ENCODE data around the gene XYLT1. TPM values are rescaled to one million over a fixed set of nuclear protein-coding genes. Genes with fewer than 3 reads are reported as not detected.

The XYLT1 gene
- total and polyA plus RNA-seq, 2 of the 8 experiments (the other 6 are each of a cell fraction or from before 2014, with no cell fraction given): 6.6 to 25.4 TPM

- Histone ChIP-seq H3K27ac (ENCODE audit: low read depth, low read length) (no peak overlapping the region), H3K18ac (ENCODE audit: extremely low read depth, low read length) (no peak overlapping the region), H3K9ac (replicated peaks in 1 of 4; ENCODE audit: extremely low read depth in 1 of 4, low read depth in 3 of 4, low read length in 3 of 4) (no peak overlapping the region), H3K14ac (ENCODE audit: insufficient read length) (no peak overlapping the region), H2BK20ac (ENCODE audit: low read length) (no peak overlapping the region), H2BK5ac (ENCODE audit: low read depth, low read length) (no peak overlapping the region), H4K5ac (ENCODE audit: insufficient read length, low read depth, low read length) (no peak overlapping the region), H2BK120ac (replicated peaks; ENCODE audit: low read depth, low read length) (no peak overlapping the region), H2BK15ac (ENCODE audit: low read length) (no peak overlapping the region), H4K91ac (replicated peaks; ENCODE audit: insufficient read length, low read length) (no peak overlapping the region), H3K79me2 (ENCODE audit: control insufficient read depth in 1 of 2, insufficient read depth in 2 of 2, low read length in 2 of 2) (no peaks in the 10 kb centered on the region), H3K4ac (replicated peaks; ENCODE audit: insufficient read length, low read depth, low read length) (no peak overlapping the region), H3K23me2 (ENCODE audit: low read depth, low read length) (no peaks in the 10 kb centered on the region), H3K9me3 (ENCODE audit: insufficient read depth in 2 of 2, low read depth in 1 of 2, low read length in 1 of 2) (no peaks in the 10 kb centered on the region), H3K36me3 (ENCODE audit: control insufficient read depth in 2 of 4, insufficient read depth in 4 of 4, low read length in 3 of 4) (no peaks in the 10 kb centered on the region), H4K20me1 (replicated peaks in 1 of 2; ENCODE audit: control insufficient read depth in 1 of 2, insufficient read depth in 2 of 2, low read length in 2 of 2) (peaks cover 0 to 2% of the 10 kb centered on the region in 2 experiments), H2BK12ac (ENCODE audit: low read depth, low read length) (no peak overlapping the region), H3K4me2 (ENCODE audit: insufficient read depth in 1 of 2, low read depth in 2 of 2, low read length in 2 of 2) (no peak overlapping the region), H3K79me1 (ENCODE audit: low read depth, low read length) (no peaks in the 10 kb centered on the region), H3K23ac (ENCODE audit: insufficient read length) (no peak overlapping the region), H4K8ac (ENCODE audit: extremely low read depth, insufficient read depth, low read length) (no peak overlapping the region), H3K27me3 (replicated peaks in 1 of 4; ENCODE audit: control insufficient read depth in 3 of 4, extremely low read depth in 1 of 4, insufficient read depth in 3 of 4, low read length in 3 of 4) (no peaks in the 10 kb centered on the region), H3K4me1 (replicated peaks in 1 of 4; ENCODE audit: control insufficient read depth in 3 of 4, insufficient read depth in 4 of 4, low read length in 3 of 4) (peaks cover 0 to 3% (median 0%) of the 10 kb centered on the region in 4 experiments; a peak in 1 of 7 replicates), H2AFZ (ENCODE audit: low read length) (no peak overlapping the region), H3K56ac (replicated peaks; ENCODE audit: insufficient read length, low read depth, low read length) (no peak overlapping the region), H3K4me3 (ENCODE audit: extremely low read depth in 1 of 4, insufficient read depth in 2 of 4, low read depth in 3 of 4, low read length in 4 of 4) (no peak overlapping the region), H2AK5ac (ENCODE audit: low read depth, low read length) (no peak overlapping the region)
- TF ChIP-seq JUN (IDR thresholded peaks at IDR 0.05; ENCODE audit: low read depth, low read length): no peak
- TF ChIP-seq SP2 (IDR thresholded peaks at IDR 0.05; ENCODE audit: low read length): no peak
- no peak for TF ChIP-seq NRF1 (IDR thresholded peaks at IDR 0.05; ENCODE audit: low read depth, low read length)
- WGBS, 2 experiments (ENCODE audit: extremely low coverage in 1 of 2, insufficient coverage in 1 of 2, insufficient read length in 1 of 2, insufficient replicate concordance in 2 of 2, low coverage in 1 of 2, low lambda C conversion rate in 2 of 2, missing lambda C conversion rate in 1 of 2): 90% methylated on average over 5 of the region's 5 CpGs; no CpG with 5 or more reads in 1 of the 2 experiments
- no peak for FAIRE-seq
- POLR2A ChIA-PET (ENCODE audit: partially characterized antibody): interaction anchor here (1.3 to 1.5 kb wide), 2 partner anchors 10 to 18 kb away, joined by 3 to 5 read pairs; no protein-coding TSS in a partner anchor
- CTCF ChIA-PET (ENCODE audit: partially characterized antibody): interaction anchor here (0.7 to 3.8 kb wide), 4 partner anchors 18 to 209 kb away, joined by 3 to 17 read pairs (median 9); no protein-coding TSS in a partner anchor
- DNase-seq (ENCODE audit: low read depth in 1 of 2, low spot score in 2 of 2): no peak
Measured at GRCh38 chr16:17260276-17260849, 210.4 kb downstream of the XYLT1 start.

All from H1 (cell line).